ENCODE measurements around the gene FBH1.

GRCh38 chr10:5935628-5936027 lies 45.6 kb downstream of the FBH1 start:
- TF ChIP-seq CTCF (IDR thresholded peaks at IDR 0.05), result no peak
- no peak for TF ChIP-seq POLR2A (IDR thresholded peaks at IDR 0.05)

Data from body of pancreas (tissue), 4 donors.